Stimulated activated CD4-positive, alpha-beta T cell treated with anti-CD3 and anti-CD28 coated beads, TNF-alpha, amount 100 ng/mL, for 24 hours (primary cell): Measurements from ENCODE around the gene MTURN.

Experiments
- DNase-seq, 3 experiments: peaks; one replicate each; pipeline ENCODE4 v3.0.0-alpha.2; 2020; ENCODE audit warnings: low read depth in 3 of 3

The MTURN gene

GRCh38 chr7:30136117-30136731 is 1.4 kb downstream of the MTURN start:
- DNase-seq = no peak

- no peak for DNase-seq
These were observed 2.1 kb downstream of the MTURN start for GRCh38 chr7:30136743-30137485.

- no peak for DNase-seq
These were observed 5.1 kb downstream of the MTURN start for GRCh38 chr7:30139836-30140384.

- DNase-seq = no peak
These were observed 5.7 kb downstream of the MTURN start for GRCh38 chr7:30140456-30140855.

- DNase-seq = no peak
These were observed 7.9 kb downstream of the MTURN start for GRCh38 chr7:30142710-30143109.

- DNase-seq = no peak
These were observed 9.0 kb downstream of the MTURN start for GRCh38 chr7:30143748-30144251.

GRCh38 chr7:30144657-30145306 is 10.0 kb downstream of the MTURN start:
- no peak for DNase-seq

GRCh38 chr7:30145426-30145970 is 10.7 kb downstream of the MTURN start:
- DNase-seq = no peak

GRCh38 chr7:30146127-30146612 is 11.4 kb downstream of the MTURN start:
- no peak for DNase-seq

- DNase-seq = no peak
These were observed 12.4 kb downstream of the MTURN start for GRCh38 chr7:30147223-30147622.

DNA sequence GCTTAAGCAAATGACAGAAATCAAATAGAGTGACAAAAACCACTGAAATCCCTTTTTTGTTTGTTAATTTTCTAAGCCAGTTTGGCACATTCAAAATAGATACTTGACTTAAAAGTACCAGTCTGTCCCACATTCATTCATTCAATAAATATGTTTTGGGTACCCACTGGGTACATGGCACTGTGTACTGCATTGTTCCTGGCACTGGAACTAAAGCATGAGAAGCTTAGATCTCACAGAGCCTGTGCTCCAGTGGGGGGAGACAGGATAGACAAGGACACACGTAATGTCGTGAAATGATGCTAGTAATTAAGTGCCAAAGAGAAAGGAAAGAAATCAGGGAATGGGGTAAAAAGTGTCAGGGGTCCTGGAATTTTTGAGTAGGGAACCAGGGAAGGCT is 13.0 kb downstream of the MTURN start:
- no peak for DNase-seq

GRCh38 chr7:30148426-30148825 is 13.6 kb downstream of the MTURN start:
- no peak for DNase-seq

DNA sequence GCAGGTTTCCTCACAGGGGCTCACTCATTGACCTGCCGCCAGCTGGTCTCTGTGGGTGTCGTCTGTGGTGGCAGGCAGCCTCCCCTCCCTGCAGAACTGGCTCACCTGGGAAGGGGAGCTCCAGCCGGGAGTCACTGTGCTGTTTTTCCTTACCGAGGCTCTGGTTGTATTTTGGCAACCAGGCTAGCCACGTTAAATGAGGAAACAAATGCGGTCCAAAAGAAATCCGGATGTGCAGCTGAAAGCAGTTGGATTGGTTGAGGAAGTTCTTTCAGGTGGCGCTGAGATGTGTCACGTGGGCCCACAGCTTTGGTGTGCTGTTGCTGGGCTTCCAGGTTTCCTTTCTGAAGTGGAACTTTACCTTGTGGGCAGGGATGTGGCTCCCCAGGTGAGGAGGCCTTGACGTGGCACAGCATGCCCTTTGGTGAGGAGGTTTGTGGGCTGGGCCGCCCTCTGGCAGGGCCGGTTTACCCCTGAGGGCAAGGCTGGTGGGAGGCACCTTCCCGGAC is 14.2 kb downstream of the MTURN start:
- no peak for DNase-seq

DNA sequence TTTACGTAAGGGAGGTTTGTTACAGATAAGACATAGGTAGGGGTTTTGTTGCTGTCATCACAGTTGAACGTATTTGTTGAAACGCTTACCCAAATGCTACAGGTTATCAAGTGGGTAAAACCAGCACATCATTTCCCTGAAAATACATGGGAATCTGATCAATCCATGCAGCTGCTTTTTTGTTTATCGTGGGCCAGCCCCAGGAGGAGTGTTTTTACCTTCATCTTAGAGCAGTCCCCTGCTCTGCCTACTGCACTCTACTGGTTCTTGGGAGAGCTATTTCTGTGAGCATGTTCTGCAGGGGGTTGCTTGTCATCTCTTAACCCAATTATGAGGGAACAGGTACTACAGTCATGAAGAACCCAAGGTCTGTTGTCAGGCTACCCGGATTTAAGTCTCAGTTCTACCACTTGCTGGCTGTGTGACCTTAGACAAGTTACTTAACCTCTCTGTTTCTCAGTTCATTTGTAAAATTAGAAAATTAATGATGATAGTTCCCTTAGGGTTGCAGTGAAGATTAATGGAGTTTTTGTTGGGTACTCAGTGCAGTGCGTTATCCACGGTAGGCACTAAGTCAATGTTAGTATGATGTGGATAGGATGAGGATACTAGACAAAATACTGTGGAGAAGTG is 15.0 kb downstream of the MTURN start:
- DNase-seq = no peak

- DNase-seq = no peak
These were observed 15.9 kb downstream of the MTURN start for GRCh38 chr7:30150711-30151110.

GRCh38 chr7:30154111-30154587 is 19.4 kb downstream of the MTURN start:
- no peak for DNase-seq

GRCh38 chr7:30155481-30155880 is 20.7 kb downstream of the MTURN start:
- no peak for DNase-seq

DNA sequence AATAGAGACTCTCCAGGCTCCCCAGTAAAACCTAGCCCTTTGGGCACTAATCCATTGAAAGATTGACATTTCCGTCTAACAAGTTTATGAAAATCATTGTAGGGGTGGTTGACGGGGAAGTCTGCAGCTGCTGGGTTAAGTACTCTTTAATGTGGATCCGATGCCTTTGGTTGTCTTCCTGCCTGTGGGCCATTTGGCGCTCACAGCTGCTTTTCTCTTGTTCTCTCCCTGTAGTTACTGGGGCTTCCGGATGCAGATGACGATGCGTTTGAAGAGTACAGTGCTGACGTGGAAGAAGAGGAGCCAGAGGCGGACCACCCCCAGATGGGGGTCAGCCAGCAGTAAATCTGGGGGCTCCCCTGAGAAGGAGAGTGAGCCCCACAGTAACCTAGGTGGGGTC is 22.4 kb downstream of the MTURN start:
- no peak for DNase-seq

DNA sequence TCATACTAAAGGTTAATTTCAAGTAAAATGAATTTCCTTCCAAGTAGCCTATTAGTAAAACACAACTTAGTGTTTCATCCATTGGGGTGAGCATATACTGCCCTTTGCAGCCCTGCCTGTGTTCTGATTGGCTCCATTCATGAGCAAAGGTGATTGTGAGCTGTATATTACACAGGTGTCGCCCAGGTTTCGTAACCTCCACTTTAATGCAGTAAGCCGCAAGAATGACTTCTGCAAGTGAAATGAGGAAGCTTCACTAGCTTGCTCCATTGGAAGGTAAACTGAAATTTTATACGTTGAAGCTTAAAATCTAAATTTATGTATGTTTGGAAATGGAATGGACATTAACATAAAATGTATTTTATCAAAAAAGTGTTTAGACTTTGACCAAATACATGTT is 24.4 kb downstream of the MTURN start:
- no peak for DNase-seq

GRCh38 chr7:30159698-30160143 is 24.9 kb downstream of the MTURN start:
- no peak for DNase-seq

DNA sequence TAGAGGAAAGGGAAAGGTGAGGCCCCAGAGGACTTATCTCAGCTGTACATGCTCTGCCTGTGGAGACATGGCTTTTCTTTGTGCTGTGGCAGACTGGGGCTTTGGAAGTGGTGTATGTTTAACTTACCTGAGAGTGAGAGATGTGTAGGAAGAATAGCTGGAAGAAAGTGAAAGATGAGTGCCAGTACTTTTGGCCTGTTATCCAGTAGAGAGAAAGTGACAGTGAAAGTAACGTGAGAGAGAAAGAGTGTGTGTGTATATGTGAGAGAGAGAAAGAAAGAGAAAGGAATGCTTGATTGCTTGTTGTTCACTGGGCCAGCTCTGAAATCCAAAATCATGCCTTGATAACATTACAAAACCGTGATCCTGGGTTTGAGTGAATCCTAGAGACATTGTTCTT is 25.5 kb downstream of the MTURN start:
- DNase-seq = no peak
